SK-N-SH (cell line): ENCODE measurements around the gene KRT85. TPM values are rescaled to one million over a fixed set of nuclear protein-coding genes. Genes with fewer than 3 reads are reported as not detected.

Source experiments
- CTCF ChIA-PET: fragments of 300-600, 350-600 bp; formaldehyde crosslinking; extraction: SDS; loops from one replicate; lab custom pipeline; 2021; lab: Yijun Ruan, JAX
- POLR2A ChIA-PET: fragments of 350-600 bp; sonication (Branson Sonifier 250); formaldehyde crosslinking; extraction: SDS; loops from one replicate; lab custom pipeline; 2020; ENCODE audit warnings: antibody characterized with exemption, inconsistent platforms; lab: Yijun Ruan, JAX
- DNase-seq: peaks from one replicate; pipeline ENCODE4 v3.0.0; 2012
- H2AFZ ChIP-seq: fragments of 200-600 bp; sonication (generic); 2 replicates; pipeline ENCODE4 v1.8.1; 2016; ENCODE audit warnings: antibody characterized with exemption, mild to moderate bottlenecking, low read depth
- H3F3A ChIP-seq: fragments of 200-600 bp; sonication (generic); replicated peaks from 2 replicates; pipeline ENCODE3; 2016; ENCODE audit warnings: antibody characterized with exemption, mild to moderate bottlenecking; ENCODE audit not compliant: insufficient read depth
- H3K27ac ChIP-seq, 2 experiments: fragments of 200-500 bp in 1 of 2; fragments of 200-600 bp in 1 of 2; sonication (Bioruptor generic) in 1 of 2; sonication (generic), shearing (Covaris generic) in 1 of 2; 2 replicates each; pipeline versions ENCODE4 v1.5.1 to v1.6.1; 2014 to 2016; ENCODE audit warnings: low read depth in 2 of 2, inconsistent platforms in 1 of 2, low read length in 1 of 2, mild to moderate bottlenecking in 1 of 2, mixed read lengths in 1 of 2
- H3K27me3 ChIP-seq: fragments of 200-600 bp; sonication (generic), shearing (Covaris generic); 2 replicates; pipeline ENCODE4 v1.6.1; 2016; ENCODE audit warnings: mixed run types; ENCODE audit not compliant: insufficient read depth
- H3K36me3 ChIP-seq, 2 experiments: fragments of 200-500 bp in 1 of 2; fragments of 200-600 bp in 1 of 2; sonication (Bioruptor generic) in 1 of 2; sonication (generic) in 1 of 2; replicated peaks in 1 of 2; 2 replicates each; pipeline versions ENCODE3 to v1.5.1; 2014 to 2016; ENCODE audit warnings: low read length in 1 of 2, mild to moderate bottlenecking in 1 of 2; ENCODE audit not compliant: insufficient read depth in 2 of 2, control insufficient read depth in 1 of 2
- H3K4me1 ChIP-seq, 2 experiments: fragments of 200-500 bp in 1 of 2; fragments of 200-600 bp in 1 of 2; sonication (Bioruptor generic) in 1 of 2; sonication (generic), shearing (Covaris generic) in 1 of 2; 2 replicates each; pipeline versions ENCODE4 v1.5.1 to v1.6.1; 2014 to 2016; ENCODE audit warnings: low read depth in 1 of 2, low read length in 1 of 2, mixed run types in 1 of 2; ENCODE audit not compliant: insufficient read depth in 2 of 2, control insufficient read depth in 1 of 2
- H3K4me2 ChIP-seq: fragments of 200-600 bp; sonication (generic), shearing (Covaris generic); 2 replicates; pipeline ENCODE4 v1.6.1; 2017; ENCODE audit warnings: mixed run types
- H3K4me3 ChIP-seq, 2 experiments: fragments of 200-500 bp in 1 of 2; fragments of 200-600 bp in 1 of 2; sonication (Bioruptor generic) in 1 of 2; sonication (generic), shearing (Covaris generic) in 1 of 2; 2 replicates each; pipeline versions ENCODE4 v1.5.1 to v1.8.1; 2014 to 2016; ENCODE audit warnings: low read depth in 2 of 2, inconsistent platforms in 1 of 2, low read length in 1 of 2, mild to moderate bottlenecking in 1 of 2, mixed read lengths in 1 of 2, moderate library complexity in 1 of 2
- H3K79me2 ChIP-seq: fragments of 200-600 bp; sonication (generic); 2 replicates; pipeline ENCODE4 v1.8.1; 2017; ENCODE audit warnings: mild to moderate bottlenecking; ENCODE audit not compliant: insufficient read depth
- H3K9ac ChIP-seq: fragments of 200-600 bp; sonication (generic); 2 replicates; pipeline ENCODE4 v1.6.1; 2017; ENCODE audit warnings: mixed run types
- H3K9me2 ChIP-seq: fragments of 200-600 bp; sonication (generic); 2 replicates; pipeline ENCODE4 v1.6.1; 2017; ENCODE audit warnings: mixed run types
- H3K9me3 ChIP-seq: fragments of 200-600 bp; sonication (generic); 2 replicates; pipeline ENCODE4 v1.6.1; 2017; ENCODE audit warnings: mixed run types, mild to moderate bottlenecking, moderate library complexity
- H4K20me1 ChIP-seq: fragments of 200-600 bp; sonication (generic); 2 replicates; pipeline ENCODE4 v1.6.1; 2017; ENCODE audit warnings: mild to moderate bottlenecking, mixed run types; ENCODE audit not compliant: insufficient read depth
- FOSL2 ChIP-seq: IDR thresholded peaks from 2 replicates; pipeline ENCODE4 v1.4.0; 2012; ENCODE audit warnings: low read depth, mild to moderate bottlenecking, moderate library complexity, borderline replicate concordance
- FOXJ3 ChIP-seq: sonication (generic); formaldehyde crosslinking; IDR thresholded peaks from 2 replicates; pipeline ENCODE4 v1.5.1; 2020; ENCODE audit warnings: mild to moderate bottlenecking, missing genetic modification reagents
- MXI1 ChIP-seq: IDR thresholded peaks from 2 replicates; pipeline ENCODE4 v1.6.1; 2012; ENCODE audit warnings: mild to moderate bottlenecking, low read depth, low read length, improper control_type of control experiment
- NRF1 ChIP-seq: IDR thresholded peaks from 2 replicates; pipeline ENCODE4 v1.6.1; 2012; ENCODE audit warnings: low read depth, mild to moderate bottlenecking, low read length
- PBX3 ChIP-seq: IDR thresholded peaks from 2 replicates; pipeline ENCODE4; 2012
- RCOR1 ChIP-seq: fragments of 150-350 bp; IDR thresholded peaks from 2 replicates; pipeline ENCODE4 v1.6.1; 2017; ENCODE audit warnings: antibody characterized with exemption, low read length
- RXRA ChIP-seq: IDR thresholded peaks from 2 replicates; pipeline ENCODE4 v1.4.0; 2012; ENCODE audit warnings: low read depth, mild to moderate bottlenecking, borderline replicate concordance
- TAF1 ChIP-seq: IDR thresholded peaks from 2 replicates; pipeline ENCODE4 v1.6.1; 2012; ENCODE audit warnings: low read depth, mild to moderate bottlenecking, low read length, moderate library complexity, borderline replicate concordance
- YY1 ChIP-seq: IDR thresholded peaks from 2 replicates; pipeline ENCODE4 v1.4.0; 2012; ENCODE audit warnings: low read depth, mild to moderate bottlenecking
- ZBTB33 ChIP-seq: IDR thresholded peaks from 2 replicates; pipeline ENCODE4 v1.4.0; 2012; ENCODE audit warnings: low read depth, borderline replicate concordance
- WGBS: methylation state at CpG from one replicate; pipeline ENCODE4 v1.1.6; 2017; ENCODE audit warnings: low lambda C conversion rate; 5-methylcytosine and 5-hydroxymethylcytosine counted together
- polyA plus RNA-seq, 3 experiments: library from polyadenylated mRNA; depleted of rRNA; stranded (reverse); fragments of >200 nt; gene quantifications; 2 replicates each; pipeline ENCODE4 v1.2.3, GENCODE V29; 2012

Gene KRT85
- polyA plus RNA-seq, 1 of the 3 experiments (the other 2 are of a cell fraction): not detected

GRCh38 chr12:52350786-52351185, 16.5 kb downstream of the KRT85 start:
- Histone ChIP-seq H3K9me2 (no peaks in the 10 kb centered on the region), H3K36me3 (no peaks in the 10 kb centered on the region), H3K9ac (no peak overlapping the region), H3K4me2 (no peak overlapping the region), H3K4me3 (no peak overlapping the region), H3F3A (no peaks in the 10 kb centered on the region), H4K20me1 (no peaks in the 10 kb centered on the region), H3K27ac (no peak overlapping the region), H3K79me2 (no peaks in the 10 kb centered on the region), H3K27me3 (peaks cover 40% of the 10 kb centered on the region), H2AFZ (no peak overlapping the region), H3K4me1 (no peaks in the 10 kb centered on the region; a peak in 1 of 4 replicates), H3K9me3 (no peaks in the 10 kb centered on the region)
- CTCF ChIA-PET: interaction anchor here (1.1 to 3.1 kb wide), 5 partner anchors 21 to 534 kb away, joined by 3 to 18 read pairs (median 4); no protein-coding TSS in a partner anchor
- WGBS: 63% methylated on average over 2 of the region's 5 CpGs
- no peak for DNase-seq
- POLR2A ChIA-PET: no interaction called here
- TF ChIP-seq YY1 (no peak), MXI1 (no peak), ZBTB33 (no peak), RXRA (no peak), RCOR1 (no peak)
- TF ChIP-seq, all 33 proteins: peak for 0

- H3K36me3 ChIP-seq: no peaks in the 10 kb centered on the region
- H2AFZ ChIP-seq: no peak overlapping the region
- no peak overlapping the region for H3K27ac ChIP-seq
- peaks cover 35% of the 10 kb centered on the region for H3K27me3 ChIP-seq
- TF ChIP-seq TAF1 (no peak), FOSL2 (no peak), PBX3 (no peak), NRF1 (no peak), FOXJ3 (CRISPR knock-in tag) (no peak)
- no peaks in the 10 kb centered on the region for H3K9me3 ChIP-seq
- H3K4me1 ChIP-seq: no peaks in the 10 kb centered on the region; a peak in 1 of 4 replicates
- H3K9ac ChIP-seq: no peak overlapping the region
- CTCF ChIA-PET: interaction anchor here (1.1 to 3.1 kb wide), 5 partner anchors 21 to 535 kb away, joined by 3 to 18 read pairs (median 6); no protein-coding TSS in a partner anchor
- H3K9me2 ChIP-seq: no peaks in the 10 kb centered on the region
- no peak overlapping the region for H3K4me2 ChIP-seq
- no peaks in the 10 kb centered on the region for H4K20me1 ChIP-seq
- WGBS: 62% methylated on average over 8 of the region's 8 CpGs
- no peak overlapping the region for H3K4me3 ChIP-seq
- H3F3A ChIP-seq: no peaks in the 10 kb centered on the region
- POLR2A ChIA-PET: no interaction called here
- DNase-seq: no peak
- no peaks in the 10 kb centered on the region for H3K79me2 ChIP-seq
Measured at GRCh38 chr12:52350021-52350620, 17.2 kb downstream of the KRT85 start.
